B cell (primary cell): Measurements from ENCODE around the gene EXOC1. TPM values are rescaled to one million over a fixed set of nuclear protein-coding genes. Genes with fewer than 3 reads are reported as not detected.

Experiments
- ATAC-seq: fragments of 200-7000 bp; cut with Tn5 transposase; one replicate; pipeline ENCODE4 v1.10.0; 2021; ENCODE audit warnings: low read depth, mild to moderate bottlenecking, moderate number of reproducible peaks, moderate library complexity
- CTCF ChIA-PET: fragments of 350-600 bp; sonication (Branson Sonifier 250); formaldehyde crosslinking; loops from one replicate; lab custom pipeline; 2021; ENCODE audit warnings: antibody characterized with exemption, inconsistent platforms; lab: Charles Lee
- POLR2A ChIA-PET: fragments of 350-600 bp; sonication (Branson Sonifier 250); formaldehyde crosslinking; loops from one replicate; lab custom pipeline; 2021; ENCODE audit warnings: antibody characterized with exemption; lab: Charles Lee
- DNase-seq: peaks from one replicate; pipeline ENCODE4 v3.0.0; 2013
- H2AFZ ChIP-seq: 2 replicates; pipeline ENCODE4 v1.6.1; 2012; ENCODE audit warnings: mild to moderate bottlenecking, low read depth, low read length; ENCODE audit not compliant: insufficient read depth, poor library complexity, severe bottlenecking
- H3K27ac ChIP-seq, 2 donors: 1 replicate in 1 of 2; 2 replicates in 1 of 2; pipeline ENCODE4 v1.5.1; 2012 to 2013; ENCODE audit warnings: low read length in 2 of 2, mild to moderate bottlenecking in 2 of 2, moderate library complexity in 1 of 2
- H3K27me3 ChIP-seq, 4 experiments: fragments of 200-600 bp in 1 of 4; sonication (generic) in 1 of 4; replicated peaks in 1 of 4; 1 replicate in 2 of 4; 2 replicates in 2 of 4; pipeline versions ENCODE4 v1.6.1 to v1.7.0; 2013 to 2016; ENCODE audit warnings: low read length in 3 of 4, mild to moderate bottlenecking in 2 of 4, mixed read lengths in 1 of 4, moderate library complexity in 1 of 4; ENCODE audit not compliant: insufficient read depth in 4 of 4, control insufficient read depth in 3 of 4; ENCODE audit errors: control extremely low read depth in 1 of 4
- H3K36me3 ChIP-seq, 2 experiments: replicated peaks in 1 of 2; 1 replicate in 1 of 2; 2 replicates in 1 of 2; pipeline versions ENCODE4 v1.6.1 to v1.7.1; 2013; ENCODE audit warnings: low read length in 1 of 2; ENCODE audit not compliant: insufficient read depth in 2 of 2, control insufficient read depth in 1 of 2; ENCODE audit errors: control extremely low read depth in 1 of 2, extremely low read depth in 1 of 2
- H3K4me1 ChIP-seq, 2 donors: fragments of 200-600 bp in 1 of 2; sonication (generic) in 1 of 2; 1 replicate in 1 of 2; 2 replicates in 1 of 2; pipeline versions ENCODE4 v1.5.1 to v1.6.1; 2013 to 2017; ENCODE audit warnings: low read length in 2 of 2; ENCODE audit not compliant: control insufficient read depth in 2 of 2, insufficient read depth in 2 of 2
- H3K4me2 ChIP-seq: replicated peaks from 2 replicates; pipeline ENCODE3; 2012; ENCODE audit warnings: mild to moderate bottlenecking, low read depth, low read length; ENCODE audit not compliant: poor library complexity, severe bottlenecking
- H3K4me3 ChIP-seq, 5 experiments: fragments of 200-600 bp in 1 of 5; sonication (generic) in 1 of 5; 1 replicate in 3 of 5; 2 replicates in 2 of 5; pipeline versions ENCODE4 v1.5.1 to v1.7.0; 2011 to 2016; ENCODE audit warnings: low read length in 4 of 5, mild to moderate bottlenecking in 4 of 5, low read depth in 2 of 5, control low read depth in 1 of 5, moderate library complexity in 1 of 5; ENCODE audit not compliant: insufficient read depth in 1 of 5; ENCODE audit errors: control extremely low read depth in 1 of 5, extremely low read depth in 1 of 5
- H3K79me2 ChIP-seq: fragments of 200-600 bp; sonication (generic); one replicate; pipeline ENCODE4 v1.6.0; 2016; ENCODE audit warnings: low read length; ENCODE audit not compliant: control insufficient read depth, insufficient read depth
- H3K9ac ChIP-seq: fragments of 200-600 bp; sonication (generic); 2 replicates; pipeline ENCODE4 v1.6.1; 2017; ENCODE audit warnings: mild to moderate bottlenecking, low read length, moderate library complexity
- H3K9me3 ChIP-seq, 3 donors: one replicate each; pipeline versions ENCODE4 v1.6.1 to v1.7.1; 2013; ENCODE audit warnings: low read length in 2 of 3; ENCODE audit not compliant: control insufficient read depth in 2 of 3, insufficient read depth in 1 of 3; ENCODE audit errors: control extremely low read depth in 1 of 3
- H4K20me1 ChIP-seq: 2 replicates; pipeline ENCODE4 v1.6.0; 2012; ENCODE audit warnings: mild to moderate bottlenecking, low read length; ENCODE audit not compliant: insufficient read depth, control insufficient read depth, poor library complexity, severe bottlenecking
- H3K27ac Mint-ChIP-seq: one replicate; pipeline ENCODE4 v1.8.0; 2021; ENCODE audit warnings: mixed read lengths
- H3K27me3 Mint-ChIP-seq: one replicate; pipeline ENCODE4 v1.8.0; 2021; ENCODE audit warnings: mixed read lengths
- H3K4me1 Mint-ChIP-seq: one replicate; pipeline ENCODE4 v1.8.0; 2021; ENCODE audit warnings: mixed read lengths
- H3K4me3 Mint-ChIP-seq: one replicate; pipeline ENCODE4 v1.8.0; 2021; ENCODE audit warnings: mixed read lengths
- H3K9me3 Mint-ChIP-seq: one replicate; pipeline ENCODE4 v1.8.0; 2022; ENCODE audit warnings: mixed read lengths; ENCODE audit not compliant: insufficient read depth
- CTCF ChIP-seq: fragments of 200-600 bp; IDR thresholded peaks from one replicate; pipeline ENCODE4 v1.8.0; 2022; ENCODE audit warnings: antibody characterized with exemption, mild to moderate bottlenecking
- EZH2 ChIP-seq: IDR thresholded peaks from 2 replicates; pipeline ENCODE4 v1.6.1; 2012; ENCODE audit warnings: borderline replicate concordance, low read depth, mild to moderate bottlenecking, moderate library complexity, low read length; ENCODE audit not compliant: insufficient read depth, poor library complexity, severe bottlenecking
- WGBS: methylation state at CpG from one replicate; pipeline ENCODE4 v1.1.5; 2013; ENCODE audit warnings: missing lambda C conversion rate; ENCODE audit not compliant: insufficient coverage; 5-methylcytosine and 5-hydroxymethylcytosine counted together
- intact Hi-C: fragments of 100-400 bp; cut with micrococcal nuclease; formaldehyde crosslinking; loops from one replicate; pipeline ENCODE4 v1.10.0; 2022
- polyA plus RNA-seq: library from polyadenylated mRNA; depleted of rRNA; stranded (reverse); fragments of >200 nt; gene quantifications from 2 replicates; pipeline ENCODE4 v1.2.3, GENCODE V29; 2012
- total RNA-seq, 2 donors: library from RNA; stranded (reverse); fragments of 120-200 nt in 1 of 2; gene quantifications; 1 replicate in 1 of 2; 2 replicates in 1 of 2; pipeline versions ENCODE4 v1.2.3 to v1.2.4, GENCODE V29; 2013 to 2022

The EXOC1 gene
- total and polyA plus RNA-seq, 2 donors (not counting 1 experiment from before 2014, with no cell fraction given): 10.0 to 42.5 TPM

- Histone ChIP-seq H3K27me3 (no peaks in the 10 kb centered on the region), H3K4me1 (peaks cover 0 to 5% of the 10 kb centered on the region in 2 donors), H4K20me1 (peaks cover 7% of the 10 kb centered on the region), H3K9ac (no peak overlapping the region), H3K4me3 (no peak overlapping the region), H3K79me2 (peaks cover 20% of the 10 kb centered on the region), H3K27ac (no peak overlapping the region), H3K4me2 (no peak overlapping the region), H3K36me3 (peaks cover 17 to 45% of the 10 kb centered on the region in 2 experiments), H3K9me3 (no peaks in the 10 kb centered on the region), H2AFZ (no peak overlapping the region)
- intact Hi-C loops: loop anchor here (10.0 kb wide), 1 partner anchor 605 kb away; the partner anchor contains the start of gene SRP72
- H3K27me3 Mint-ChIP-seq: no peaks in the 10 kb centered on the region
- DNase-seq (no peak), ATAC-seq (no peak)
- POLR2A ChIA-PET: no interaction called here
- H3K4me3 Mint-ChIP-seq: no peak overlapping the region
- TF ChIP-seq CTCF (no peak), EZH2 (no peak)
- H3K27ac Mint-ChIP-seq: no peak overlapping the region
- WGBS: no CpG with 5 or more reads among the region's 2 CpGs
- no peaks in the 10 kb centered on the region for H3K9me3 Mint-ChIP-seq
- CTCF ChIA-PET: no interaction called here
- peaks cover 6% of the 10 kb centered on the region for H3K4me1 Mint-ChIP-seq
Measured at GRCh38 chr4:55859711-55860110, 6.3 kb downstream of the EXOC1 start.

GRCh38 chr4:55864577-55865223, 11.3 kb downstream of the EXOC1 start:
- TF ChIP-seq EZH2: no peak
- TF ChIP-seq CTCF: no peak
- peaks cover 11% of the 10 kb centered on the region for H4K20me1 ChIP-seq
- no CpG with 5 or more reads among the region's 1 CpG for WGBS
- H3K9ac ChIP-seq: no peak overlapping the region
- no peak overlapping the region for H3K27ac ChIP-seq
- no peak overlapping the region for H3K4me2 ChIP-seq
- H3K27ac Mint-ChIP-seq: no peak overlapping the region
- ATAC-seq (no peak), DNase-seq (no peak)
- H3K79me2 ChIP-seq: no peaks in the 10 kb centered on the region
- H3K4me3 ChIP-seq: no peak overlapping the region
- H3K36me3 ChIP-seq: peaks cover 24 to 54% of the 10 kb centered on the region in 2 experiments
- intact Hi-C loops: loop anchor here (5.0 kb wide), 1 partner anchor 322 kb away; no protein-coding TSS in a partner anchor
- H3K4me1 Mint-ChIP-seq: peaks cover 4% of the 10 kb centered on the region
- no peaks in the 10 kb centered on the region for H3K27me3 Mint-ChIP-seq
- ChIA-PET POLR2A (no interaction called here), CTCF (interaction anchor here (0.6 to 3.1 kb wide), 5 partner anchors 15 to 552 kb away, joined by 3 to 12 read pairs (median 3); partner anchors contain the start of gene SRD5A3)
- no peak overlapping the region for H3K4me3 Mint-ChIP-seq
- H3K4me1 ChIP-seq: peaks cover 0 to 4% of the 10 kb centered on the region in 2 donors
- H2AFZ ChIP-seq: no peak overlapping the region
- H3K9me3 Mint-ChIP-seq: no peaks in the 10 kb centered on the region
- H3K27me3 ChIP-seq: no peaks in the 10 kb centered on the region
- H3K9me3 ChIP-seq: no peaks in the 10 kb centered on the region
